HUES48 (cell line): ENCODE measurements around the gene DIPK1B.

Experiments
- H3K27ac ChIP-seq: one replicate; pipeline ENCODE4 v1.7.0; 2013; ENCODE audit warnings: low read depth, low read length, inconsistent platforms
- H3K27me3 ChIP-seq: 2 replicates; pipeline ENCODE4 v1.6.1; 2013; ENCODE audit warnings: mild to moderate bottlenecking, low read length; ENCODE audit not compliant: control insufficient read depth, insufficient read depth
- H3K36me3 ChIP-seq: 2 replicates; pipeline ENCODE4 v1.6.1; 2013; ENCODE audit warnings: low read length; ENCODE audit not compliant: control insufficient read depth, insufficient read depth
- H3K4me1 ChIP-seq: 2 replicates; pipeline ENCODE4 v1.6.1; 2013; ENCODE audit warnings: mild to moderate bottlenecking, low read length; ENCODE audit not compliant: control insufficient read depth, insufficient read depth
- H3K4me3 ChIP-seq: 2 replicates; pipeline ENCODE4 v1.5.1; 2013; ENCODE audit warnings: mild to moderate bottlenecking, low read depth, low read length
- H3K9ac ChIP-seq: 2 replicates; pipeline ENCODE4 v1.6.1; 2013; ENCODE audit warnings: mild to moderate bottlenecking, low read depth, low read length, moderate library complexity
- H3K9me3 ChIP-seq: 2 replicates; pipeline ENCODE4 v1.6.1; 2013; ENCODE audit warnings: low read length; ENCODE audit not compliant: control insufficient read depth, insufficient read depth

DIPK1B gene

DNA sequence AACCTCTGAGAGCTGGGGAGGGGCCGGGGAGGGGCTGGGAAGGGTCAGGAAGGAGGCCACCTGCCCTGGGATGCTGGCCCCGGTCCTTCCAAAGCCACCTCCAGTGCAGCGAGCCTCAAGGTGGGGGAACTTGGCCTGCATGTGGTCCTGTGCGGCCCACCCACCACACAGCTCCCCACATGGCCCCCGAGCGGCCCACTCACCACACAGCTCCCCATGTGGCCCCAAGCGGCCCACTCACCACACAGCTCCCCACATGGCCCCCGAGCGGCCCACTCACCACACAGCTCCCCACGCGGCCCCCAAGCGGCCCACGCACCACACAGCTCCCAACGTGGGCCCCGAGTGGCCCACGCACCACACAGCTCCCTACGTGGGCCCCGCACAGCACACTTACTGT, 32.4 kb downstream of the DIPK1B start:
- no peak overlapping the region for H3K27ac ChIP-seq
- no peak overlapping the region for H3K9ac ChIP-seq
- H3K36me3 ChIP-seq: no peaks in the 10 kb centered on the region
- H3K27me3 ChIP-seq: no peaks in the 10 kb centered on the region
- H3K4me3 ChIP-seq: no peak overlapping the region
- no peaks in the 10 kb centered on the region for H3K4me1 ChIP-seq
- H3K9me3 ChIP-seq: no peaks in the 10 kb centered on the region

- Histone ChIP-seq H3K9ac (no peak overlapping the region), H3K4me1 (no peaks in the 10 kb centered on the region), H3K27ac (no peak overlapping the region), H3K27me3 (no peaks in the 10 kb centered on the region), H3K9me3 (no peaks in the 10 kb centered on the region), H3K4me3 (no peak overlapping the region), H3K36me3 (no peaks in the 10 kb centered on the region)
These were observed 33.2 kb downstream of the DIPK1B start for GRCh38 chr9:136745389-136746154.

DNA sequence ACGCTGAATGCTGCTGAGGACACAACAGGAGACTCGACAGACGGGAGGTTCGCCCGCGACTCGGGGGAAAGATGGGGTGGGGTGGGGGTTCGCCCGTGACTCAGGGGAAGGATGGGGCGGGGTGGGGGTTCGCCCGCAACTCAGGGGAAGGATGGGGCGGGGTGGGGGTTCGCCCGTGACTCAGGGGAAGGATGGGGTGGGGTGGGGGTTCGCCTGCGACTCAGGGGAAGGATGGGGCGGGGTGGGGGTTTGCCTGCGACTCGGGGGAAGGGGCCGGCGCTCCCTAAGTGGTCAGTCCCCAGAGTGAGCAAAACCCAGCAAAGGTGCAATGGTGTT, 33.8 kb downstream of the DIPK1B start:
- H3K27me3 ChIP-seq: no peaks in the 10 kb centered on the region

GRCh38 chr9:136746621-136747020, 34.2 kb downstream of the DIPK1B start:
- no peak overlapping the region for H3K4me3 ChIP-seq
- H3K27me3 ChIP-seq: no peaks in the 10 kb centered on the region
- H3K9me3 ChIP-seq: no peaks in the 10 kb centered on the region; the same call in 1 of the 2 replicates
- H3K36me3 ChIP-seq: no peaks in the 10 kb centered on the region
- no peak overlapping the region for H3K9ac ChIP-seq
- no peaks in the 10 kb centered on the region for H3K4me1 ChIP-seq
- no peak overlapping the region for H3K27ac ChIP-seq

More for the DNA sequence above, 33.8 kb downstream of the DIPK1B start:
- Histone ChIP-seq H3K4me1 (no peaks in the 10 kb centered on the region), H3K9me3 (no peaks in the 10 kb centered on the region; the same call in 1 of the 2 replicates), H3K27ac (no peak overlapping the region), H3K36me3 (no peaks in the 10 kb centered on the region), H3K4me3 (no peak overlapping the region), H3K9ac (no peak overlapping the region)

GRCh38 chr9:136747161-136748060, 35.0 kb downstream of the DIPK1B start:
- no peaks in the 10 kb centered on the region; the same call in 1 of the 2 replicates for H3K9me3 ChIP-seq
- H3K27me3 ChIP-seq: no peaks in the 10 kb centered on the region
- H3K4me3 ChIP-seq: no peak overlapping the region
- no peaks in the 10 kb centered on the region for H3K36me3 ChIP-seq
- no peak overlapping the region for H3K27ac ChIP-seq
- H3K9ac ChIP-seq: no peak overlapping the region
- no peaks in the 10 kb centered on the region for H3K4me1 ChIP-seq

DNA sequence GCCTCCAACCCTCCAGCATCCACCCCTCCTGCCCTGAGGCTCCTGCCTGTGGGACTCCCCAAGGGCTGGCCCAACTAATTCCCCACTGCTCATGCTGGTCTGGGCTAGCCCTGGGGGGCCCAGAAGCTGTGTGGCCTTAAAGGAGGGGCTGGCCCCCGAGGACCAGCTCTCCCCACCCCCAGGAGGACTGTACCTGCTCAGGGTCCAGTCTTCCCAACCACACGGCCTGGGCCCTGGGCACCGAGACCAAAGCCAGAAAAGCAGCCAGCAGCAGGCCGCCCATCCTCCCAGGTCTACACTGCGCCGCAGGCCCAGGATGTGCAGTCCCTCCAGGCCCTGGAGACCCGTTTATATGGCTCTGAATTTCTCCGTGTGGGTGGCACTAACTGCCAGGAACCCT, 35.8 kb downstream of the DIPK1B start, which contains the start of gene LCN6:
TSS of gene LCN6 (minus strand) at position 325 of the 400 bp plus-strand sequence. CDS start at position 283, 42 bp downstream.
- Histone ChIP-seq H3K9me3 (no peaks in the 10 kb centered on the region; the same call in 1 of the 2 replicates), H3K4me1 (no peaks in the 10 kb centered on the region), H3K27me3 (no peaks in the 10 kb centered on the region), H3K27ac (no peak within 1 kb of the TSS), H3K4me3 (no peak within 1 kb of the TSS), H3K9ac (no peak within 1 kb of the TSS), H3K36me3 (no peaks in the 10 kb centered on the region)

DNA sequence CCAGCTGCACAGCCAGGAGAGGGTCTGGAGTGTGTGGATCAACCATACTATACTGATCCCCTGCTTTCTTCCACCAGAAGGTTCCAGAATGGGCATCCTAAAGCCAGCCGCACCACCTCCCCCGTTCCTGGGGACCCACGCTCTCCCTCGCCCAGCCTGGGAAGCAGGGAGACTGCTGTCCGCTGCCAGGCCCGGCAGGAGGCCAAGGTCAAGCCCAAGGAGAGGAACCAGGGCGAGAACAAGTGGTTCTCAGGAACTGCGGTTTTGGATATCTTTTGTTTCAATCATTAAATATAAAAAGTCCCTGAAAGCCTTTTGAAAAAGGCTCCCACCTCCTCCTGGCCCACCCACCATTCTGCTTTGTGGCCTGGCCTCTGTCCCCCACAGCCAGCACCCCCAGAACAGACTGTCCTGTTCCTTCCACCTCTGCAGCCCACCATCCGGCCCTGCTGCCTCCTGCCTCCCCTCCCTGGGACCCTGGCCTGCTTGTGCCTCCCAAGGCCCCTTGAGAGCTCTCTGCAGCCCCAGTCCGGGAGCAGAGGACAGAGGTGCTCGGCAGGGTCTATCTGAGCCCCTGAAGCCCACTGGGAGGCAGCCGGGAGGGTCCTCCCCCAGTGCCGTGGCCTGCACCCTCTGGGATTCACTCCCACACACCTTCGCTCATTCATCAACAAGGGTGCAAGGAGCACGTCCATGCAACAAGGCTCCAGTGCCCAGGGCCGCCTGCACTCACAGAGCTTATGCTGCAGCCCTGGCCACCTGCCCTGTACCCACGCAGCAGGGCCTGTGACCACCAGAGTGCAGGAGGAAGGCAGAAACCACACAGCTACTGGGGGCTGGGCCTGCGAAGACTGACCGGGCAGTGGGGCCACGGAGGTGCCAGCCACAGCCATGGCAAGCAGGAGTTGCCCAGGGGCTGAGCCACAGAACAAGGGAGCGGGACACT, 36.6 kb downstream of the DIPK1B start:
- Histone ChIP-seq H3K4me3 (no peak overlapping the region), H3K9ac (no peak overlapping the region), H3K27ac (no peak overlapping the region), H3K36me3 (no peaks in the 10 kb centered on the region), H3K27me3 (no peaks in the 10 kb centered on the region), H3K4me1 (no peaks in the 10 kb centered on the region), H3K9me3 (no peaks in the 10 kb centered on the region; the same call in 1 of the 2 replicates)

DNA sequence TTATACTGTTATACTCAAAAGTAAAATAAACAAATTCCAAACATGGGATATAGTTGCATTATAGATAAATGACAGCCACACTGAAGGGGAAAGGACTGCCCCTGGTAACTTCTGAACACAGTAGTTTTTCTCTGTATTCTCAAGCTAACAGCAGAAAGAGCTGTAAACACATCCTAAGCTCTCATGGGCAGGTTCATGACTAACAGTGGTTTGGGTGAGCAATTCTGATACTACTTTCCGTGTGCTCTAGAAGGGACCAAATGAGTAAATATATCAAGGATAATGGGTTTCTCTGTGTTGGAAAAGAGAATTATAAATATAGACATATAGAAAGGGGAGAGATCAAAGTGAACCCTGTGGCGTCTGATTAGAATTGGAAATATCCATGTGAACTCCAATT, 38.2 kb downstream of the DIPK1B start:
- Histone ChIP-seq H3K9ac (no peak overlapping the region), H3K27me3 (no peaks in the 10 kb centered on the region), H3K27ac (no peak overlapping the region), H3K4me3 (no peak overlapping the region), H3K4me1 (no peaks in the 10 kb centered on the region), H3K36me3 (no peaks in the 10 kb centered on the region), H3K9me3 (no peaks in the 10 kb centered on the region; the same call in 1 of the 2 replicates)

DNA sequence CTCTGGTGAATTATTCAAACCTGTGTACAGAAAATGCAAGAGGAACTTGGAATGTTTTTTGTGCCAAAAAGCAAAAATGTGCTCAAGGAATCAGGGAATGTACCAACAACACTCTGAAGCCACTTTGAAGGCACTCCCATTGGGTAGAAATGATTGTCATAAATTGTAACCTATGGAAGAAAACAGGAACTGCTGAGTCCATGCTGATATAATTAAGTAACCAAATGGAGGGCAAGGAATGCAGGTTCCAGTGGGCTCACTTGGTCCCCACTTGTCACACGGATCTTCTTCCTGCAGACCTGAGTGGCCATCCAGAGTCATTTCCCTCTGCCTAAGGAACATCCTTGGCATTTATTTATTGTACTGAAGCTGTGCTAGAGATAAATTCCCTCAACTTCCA, 38.9 kb downstream of the DIPK1B start:
- Histone ChIP-seq H3K27me3 (no peaks in the 10 kb centered on the region), H3K4me1 (no peaks in the 10 kb centered on the region), H3K27ac (no peak overlapping the region), H3K4me3 (no peak overlapping the region), H3K9me3 (no peaks in the 10 kb centered on the region; the same call in 1 of the 2 replicates), H3K9ac (no peak overlapping the region), H3K36me3 (no peaks in the 10 kb centered on the region)

- Histone ChIP-seq H3K9ac (no peak overlapping the region), H3K4me3 (no peak overlapping the region), H3K9me3 (no peaks in the 10 kb centered on the region; the same call in 1 of the 2 replicates), H3K27ac (no peak overlapping the region), H3K4me1 (no peaks in the 10 kb centered on the region), H3K36me3 (no peaks in the 10 kb centered on the region), H3K27me3 (no peaks in the 10 kb centered on the region)
These were observed 39.4 kb downstream of the DIPK1B start for GRCh38 chr9:136751814-136752213.
